ENCODE data around the gene ICAM2.

Gene ICAM2

DNA sequence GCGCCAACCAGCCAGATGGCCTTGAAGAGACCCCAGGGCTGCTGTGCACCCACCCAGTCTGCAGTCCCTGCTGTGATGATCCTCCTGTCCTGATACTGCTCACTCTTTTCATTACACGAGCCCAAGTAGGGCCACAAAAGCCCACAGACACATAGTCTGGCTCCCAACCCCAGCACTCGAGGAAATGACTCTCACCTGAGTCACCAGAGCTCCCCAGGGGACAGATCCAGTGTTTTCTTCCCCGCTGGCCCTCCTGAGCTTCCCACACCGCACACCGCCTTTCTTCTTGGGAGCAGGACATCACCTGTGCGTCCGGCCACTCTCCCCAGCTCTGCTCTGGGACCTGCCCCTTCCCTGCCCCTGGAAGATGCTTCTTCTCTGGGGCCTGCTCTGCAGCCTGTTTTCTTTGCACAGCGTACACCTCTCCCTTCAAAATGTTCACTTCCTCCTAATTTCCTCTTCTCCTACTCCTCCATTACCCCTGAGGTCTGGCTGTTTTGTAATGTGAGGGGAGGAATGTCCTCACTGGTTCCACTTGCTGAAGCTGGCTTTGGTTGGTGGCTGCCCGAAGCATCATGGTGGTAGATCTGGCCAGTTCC, 45.7 kb downstream of the ICAM2 start:
- no peak for DNase-seq (ENCODE audit: low read depth)

DNA sequence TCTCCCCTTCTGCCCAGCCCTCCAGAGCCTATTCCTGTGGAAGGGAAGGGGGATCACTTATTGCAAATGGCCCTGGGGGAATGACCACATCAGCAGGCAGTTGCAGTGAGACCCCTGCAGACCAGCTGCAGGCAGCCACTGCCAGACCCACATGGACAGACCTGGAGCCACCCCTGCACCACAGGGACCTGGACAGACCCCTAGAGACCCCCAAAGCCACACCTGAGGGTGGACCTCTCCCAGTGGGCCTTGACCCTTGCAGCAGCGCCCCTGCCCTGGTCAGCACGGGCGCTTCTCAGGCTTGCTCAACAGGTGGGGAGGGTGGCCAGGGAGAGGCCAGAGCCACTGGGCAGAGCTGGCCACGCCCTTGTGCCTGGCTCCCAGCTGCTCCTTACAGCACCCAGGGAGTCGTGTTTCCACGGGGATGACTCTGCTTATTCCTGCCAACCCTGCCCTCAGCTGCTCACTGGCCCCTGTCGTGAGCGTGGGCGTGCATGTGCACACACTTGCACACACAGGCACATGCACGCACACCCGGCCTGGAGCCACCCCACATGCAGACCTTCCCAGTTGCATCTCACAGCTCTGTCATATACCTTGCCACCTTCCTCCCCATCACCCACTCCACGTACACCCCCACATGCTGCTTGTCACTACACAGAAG, 46.4 kb downstream of the ICAM2 start:
- DNase-seq (ENCODE audit: low read depth), result no peak

DNA sequence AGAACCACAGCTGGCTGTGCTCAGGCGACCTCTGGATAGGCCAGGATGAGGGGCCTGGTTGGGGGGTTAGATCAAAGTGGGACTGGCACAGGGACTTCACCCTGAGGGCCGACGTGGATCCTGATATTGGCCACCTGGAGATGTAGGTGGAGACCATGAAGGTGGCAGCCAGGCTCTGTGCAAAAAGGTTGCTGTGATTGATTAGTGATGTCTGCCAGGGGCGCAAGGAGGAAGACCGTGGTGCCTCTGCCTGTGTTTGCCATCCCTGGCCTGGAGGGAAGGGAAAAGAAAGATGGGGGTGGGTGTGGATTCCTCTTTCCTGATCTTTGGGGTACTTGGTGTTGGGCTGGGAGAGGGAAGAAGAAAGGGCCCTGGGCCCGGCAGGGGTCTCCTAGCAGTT, 47.2 kb downstream of the ICAM2 start:
- DNase-seq (ENCODE audit: low read depth), result no peak

DNA sequence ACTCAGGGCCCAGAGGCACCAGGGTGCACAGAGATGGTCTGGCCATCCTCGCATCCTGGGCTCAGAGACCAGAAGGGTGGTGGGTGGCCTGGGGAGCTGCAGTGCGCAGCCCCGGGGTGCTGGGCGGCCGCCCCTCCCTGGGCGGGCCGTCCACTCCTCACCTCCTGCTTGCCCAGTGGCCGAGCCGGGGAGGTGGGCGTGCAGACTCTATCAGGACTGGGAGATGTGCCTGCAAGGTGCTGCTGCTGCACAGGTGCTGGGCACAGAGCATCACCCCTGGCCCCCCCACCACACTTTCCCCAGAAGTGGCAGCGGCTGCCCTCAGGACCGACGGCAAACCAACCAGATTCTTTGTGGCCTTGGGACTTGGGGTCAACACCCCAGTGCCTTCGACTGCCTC, 47.6 kb downstream of the ICAM2 start, which contains the start of gene SCN4A:
TSS of gene SCN4A (minus strand) at position 123 of the 400 bp plus-strand sequence. CDS start at position 46, 77 bp downstream.
- DNase-seq (ENCODE audit: low read depth), result no peak

DNA sequence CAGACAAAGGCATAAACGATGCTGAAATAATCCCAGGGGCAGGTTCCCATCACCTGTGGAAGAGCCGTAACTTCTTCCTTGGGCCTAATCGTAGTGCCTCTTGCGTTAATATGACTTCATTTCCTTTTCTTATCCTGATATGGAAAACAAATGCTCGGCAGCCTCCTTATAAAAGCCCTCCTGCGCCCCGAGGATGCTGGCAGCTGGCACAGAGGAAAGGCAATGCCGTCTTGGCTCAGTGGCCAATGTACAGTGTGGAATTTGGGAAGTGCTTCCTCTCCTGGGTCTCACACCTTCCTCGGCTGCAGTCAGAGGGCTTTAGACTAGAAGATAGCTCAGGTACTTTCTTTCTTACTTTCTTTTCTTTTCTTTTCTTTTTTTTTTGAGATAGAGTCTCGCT, 51.2 kb downstream of the ICAM2 start:
- no peak for DNase-seq (ENCODE audit: low read depth)

DNA sequence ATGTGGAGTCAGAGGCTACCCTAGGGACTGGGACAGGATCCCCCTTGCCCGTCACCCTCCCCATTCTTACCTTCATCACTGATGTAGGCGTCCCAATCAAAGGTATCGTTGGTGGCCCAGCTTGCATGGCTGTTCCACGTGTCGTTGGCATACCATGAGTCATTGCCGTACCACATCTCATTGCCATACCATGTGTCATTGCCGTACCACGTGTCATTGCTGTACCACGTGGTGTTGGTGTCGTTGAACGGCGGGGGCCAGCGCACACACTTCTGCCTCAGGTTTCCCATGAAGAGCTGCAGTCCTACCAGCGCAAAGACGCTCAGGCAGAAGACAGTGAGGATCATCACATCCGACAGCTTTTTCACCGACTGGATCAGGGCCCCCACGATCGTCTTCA, 52.5 kb downstream of the ICAM2 start:
- DNase-seq (ENCODE audit: low read depth), result no peak

DNA sequence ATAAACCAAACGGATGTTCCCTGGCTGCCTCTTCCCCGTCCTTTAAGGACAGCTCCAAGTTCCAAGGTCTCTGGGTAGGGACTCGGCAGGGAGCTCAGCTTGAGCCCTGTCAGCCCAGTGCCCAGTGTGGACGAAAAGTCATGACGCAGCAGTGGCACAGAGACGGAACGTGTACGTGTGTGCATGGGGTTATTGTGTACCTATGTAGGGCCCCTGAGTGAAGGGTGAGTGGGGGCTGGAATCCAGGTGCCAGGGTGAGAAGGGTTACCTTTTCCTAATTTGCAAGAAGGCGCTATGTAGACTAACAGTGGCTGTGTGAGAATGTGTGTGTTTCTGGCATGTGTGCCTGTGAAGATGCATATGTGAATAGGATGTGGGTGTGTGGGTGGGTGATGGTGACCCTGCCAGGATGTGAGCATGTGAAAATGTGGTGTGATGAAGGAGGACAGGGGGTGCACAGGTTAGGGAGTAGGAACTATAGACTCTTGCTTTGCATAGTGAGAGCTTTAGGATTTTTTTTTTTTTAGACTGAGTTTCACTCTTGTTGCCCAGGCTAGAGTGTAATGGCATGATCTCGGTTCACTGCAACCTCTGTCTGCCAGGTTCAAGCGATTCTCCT, 53.7 kb downstream of the ICAM2 start:
- DNase-seq (ENCODE audit: low read depth), result no peak

DNA sequence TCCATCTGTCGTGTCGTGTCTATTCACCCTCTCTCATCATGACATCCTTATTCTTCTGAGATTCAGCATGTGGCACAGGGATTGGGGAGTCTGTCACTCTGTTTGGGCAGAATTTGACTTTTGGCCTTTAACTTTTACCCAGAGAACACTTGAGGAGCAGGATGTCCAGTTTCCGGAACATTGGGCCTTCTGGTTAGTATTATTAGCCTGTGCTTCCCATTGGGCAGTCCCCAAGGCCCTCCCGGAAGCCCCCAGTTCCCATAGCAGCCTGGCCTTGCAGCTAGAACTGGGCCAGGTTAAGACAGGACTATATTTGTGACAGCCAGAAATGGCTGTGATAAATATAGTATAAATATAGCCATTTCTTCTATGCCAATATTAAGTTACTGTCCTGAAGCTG, 57.3 kb downstream of the ICAM2 start:
- no peak for DNase-seq (ENCODE audit: low read depth)

DNA sequence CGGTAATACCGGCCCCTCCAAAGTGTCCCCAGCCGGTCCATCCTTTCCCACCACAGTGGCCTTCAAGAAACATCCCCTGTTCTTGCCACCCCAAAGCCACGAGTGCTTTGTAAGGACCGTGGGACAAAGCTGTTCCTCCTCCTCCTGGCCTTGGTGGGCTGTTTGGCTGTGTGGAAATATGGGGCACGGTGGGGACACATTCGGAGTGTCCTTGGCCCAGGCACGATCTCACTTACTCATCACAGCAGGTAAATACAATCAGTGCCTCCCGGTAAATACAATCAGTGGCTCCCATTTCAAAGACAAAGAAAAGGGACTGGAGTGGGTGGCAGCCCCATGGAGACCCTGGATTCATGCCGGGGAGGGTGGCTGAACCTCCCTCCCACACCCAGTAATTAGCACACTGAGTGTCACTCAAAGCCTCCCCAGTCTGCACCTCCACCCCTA, 58.1 kb downstream of the ICAM2 start:
- DNase-seq (ENCODE audit: low read depth), result no peak

DNA sequence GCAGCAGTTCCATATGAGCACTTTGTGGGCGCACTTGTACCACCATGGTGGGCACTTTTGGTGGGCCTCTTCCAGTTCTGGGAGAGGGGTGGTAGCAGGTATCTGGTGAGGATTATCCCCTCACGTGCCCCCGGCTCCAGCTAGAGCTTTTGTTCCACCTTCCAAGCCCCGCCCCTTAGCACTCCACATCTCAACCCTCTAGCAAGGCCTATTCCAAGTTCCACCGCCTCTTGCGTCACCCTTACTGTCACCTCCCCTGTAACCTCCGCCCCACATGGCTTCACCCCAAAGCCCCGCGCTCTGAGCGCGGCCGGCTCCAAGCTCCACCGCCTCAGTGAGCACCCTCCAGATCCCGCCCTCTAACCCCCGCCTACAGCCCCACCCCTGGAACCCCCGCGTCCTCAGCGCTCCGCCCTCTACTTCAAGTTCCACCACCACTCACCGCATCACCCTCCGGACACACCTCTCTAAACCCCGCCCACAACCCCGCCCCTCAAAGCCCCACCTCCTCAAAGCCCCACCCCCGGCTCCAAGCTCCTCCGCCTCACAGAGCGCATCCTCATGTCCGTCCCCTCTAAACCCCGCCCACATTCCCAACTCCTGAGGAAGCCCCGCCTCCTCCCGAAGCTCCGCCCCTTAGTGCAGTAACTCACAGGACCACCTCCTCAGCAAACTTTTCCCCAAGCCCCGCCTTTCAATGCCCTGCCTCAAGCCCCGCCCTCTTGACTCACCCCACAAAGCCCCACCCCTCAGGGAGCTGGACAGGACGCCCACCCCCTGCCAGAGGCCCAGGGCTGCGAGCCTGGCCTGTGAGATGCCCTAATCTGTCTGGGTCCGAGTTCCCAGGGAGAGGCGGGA, 58.8 kb downstream of the ICAM2 start:
- no peak for DNase-seq (ENCODE audit: low read depth)

DNA sequence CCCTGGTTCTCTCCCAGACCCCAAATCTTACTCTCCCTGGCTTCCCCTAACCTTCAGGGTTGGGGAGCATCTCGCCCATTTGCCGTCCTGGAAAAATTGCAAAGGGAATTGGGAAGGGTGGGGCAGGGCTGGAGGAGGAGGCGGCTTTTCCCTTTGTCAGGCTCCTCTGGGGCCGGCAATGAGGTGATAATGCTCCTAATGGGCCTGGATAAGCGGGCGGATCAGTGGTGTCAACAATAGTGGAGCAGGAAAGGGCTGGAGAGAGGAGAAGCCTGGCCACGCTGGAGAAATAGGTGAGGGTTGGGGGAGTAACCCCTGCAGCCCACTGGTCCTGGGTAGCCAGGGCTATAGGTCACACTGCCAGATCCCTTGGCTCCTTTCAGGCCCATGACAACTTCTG, 60.0 kb downstream of the ICAM2 start:
- DNase-seq (ENCODE audit: low read depth), result no peak

DNA sequence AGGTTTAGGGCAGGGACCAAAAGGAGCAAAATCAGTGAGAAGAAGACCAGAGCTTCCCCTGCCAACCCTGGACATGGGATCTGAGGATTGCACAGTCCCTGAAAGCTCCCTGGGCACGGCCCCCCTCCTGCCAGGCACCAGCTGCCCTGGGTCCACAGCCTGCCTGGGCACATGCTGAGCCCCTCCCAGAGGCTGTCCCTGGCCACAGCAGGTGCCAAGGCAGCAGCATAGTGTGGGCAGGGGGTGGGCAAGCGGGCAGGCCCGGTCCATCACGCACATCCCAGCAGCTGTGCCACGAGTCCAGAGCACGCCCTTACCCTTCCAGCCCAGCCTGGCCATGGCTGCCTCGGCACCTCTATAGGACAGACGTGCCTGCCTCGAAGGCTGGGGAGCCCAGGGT, 60.4 kb downstream of the ICAM2 start:
- DNase-seq (ENCODE audit: low read depth), result no peak

DNA sequence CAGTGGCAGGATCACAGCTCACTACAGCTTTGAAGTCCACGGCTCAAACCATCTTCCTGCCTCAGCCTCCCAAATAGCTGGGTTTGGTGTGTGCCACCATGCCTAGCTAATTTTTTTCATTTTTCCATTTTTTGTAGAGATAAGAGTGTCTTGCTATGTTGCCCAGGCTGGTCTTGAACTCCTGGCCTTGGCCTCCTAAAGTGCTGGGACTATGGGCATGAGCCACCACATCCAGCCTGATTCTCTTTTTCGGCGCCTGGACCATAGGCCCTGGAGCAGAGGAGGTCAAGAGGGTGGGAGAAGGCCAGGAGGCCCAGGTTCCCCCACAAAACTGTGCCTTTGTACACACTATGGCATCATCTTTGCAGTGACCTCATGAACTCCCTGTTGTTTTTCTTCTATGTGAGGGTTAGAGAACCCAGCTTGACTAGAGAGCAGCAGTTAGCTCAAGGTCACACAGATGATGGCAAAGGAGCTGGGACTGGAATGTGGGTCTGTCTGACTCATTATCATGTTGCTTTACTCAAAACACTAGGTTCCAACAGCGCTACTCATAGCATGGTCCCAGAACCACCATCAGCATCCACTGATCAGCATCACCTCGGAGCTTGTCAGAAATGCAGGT, 64.0 kb downstream of the ICAM2 start:
- DNase-seq (ENCODE audit: low read depth), result no peak

DNA sequence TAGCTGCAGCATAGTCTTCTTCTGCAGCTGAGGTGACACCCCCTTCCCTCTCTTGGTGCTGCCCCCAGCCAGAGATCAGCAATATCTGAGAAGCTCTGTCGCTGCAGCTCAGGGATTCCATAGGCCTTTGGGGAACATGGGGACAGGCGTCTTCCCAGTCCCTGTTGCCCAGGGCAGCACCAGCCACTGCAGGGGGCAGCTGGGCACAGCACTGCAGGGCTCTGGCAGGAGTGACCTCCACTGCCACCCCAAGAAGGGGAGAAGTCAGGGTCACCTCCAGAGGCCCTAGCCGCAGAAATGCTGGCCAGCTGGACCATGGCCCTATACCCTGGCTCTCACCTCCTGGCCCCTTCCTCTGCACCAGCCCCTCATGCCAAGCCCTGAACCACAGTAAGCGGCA, 64.6 kb downstream of the ICAM2 start:
- DNase-seq (ENCODE audit: low read depth), result no peak

DNA sequence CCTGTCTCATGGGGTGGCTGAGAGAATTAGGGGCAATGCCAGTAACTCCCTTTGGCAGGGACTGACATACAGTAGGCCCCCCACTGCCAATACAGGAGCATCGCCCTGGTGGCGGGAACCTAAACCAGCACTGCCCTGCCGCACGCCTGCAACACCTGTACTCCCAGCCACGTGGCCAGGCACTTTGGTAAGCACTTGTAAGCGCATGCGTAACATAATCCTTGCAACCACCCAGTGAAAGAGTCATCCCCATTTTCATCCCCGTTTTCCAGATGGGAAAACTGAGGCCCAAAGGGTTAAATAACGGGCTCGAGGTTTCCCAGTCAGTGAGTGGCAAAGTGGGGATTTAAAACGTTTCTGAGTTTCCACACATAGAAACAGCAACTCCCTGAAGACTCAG, 65.2 kb downstream of the ICAM2 start:
- DNase-seq (ENCODE audit: low read depth), result no peak

DNA sequence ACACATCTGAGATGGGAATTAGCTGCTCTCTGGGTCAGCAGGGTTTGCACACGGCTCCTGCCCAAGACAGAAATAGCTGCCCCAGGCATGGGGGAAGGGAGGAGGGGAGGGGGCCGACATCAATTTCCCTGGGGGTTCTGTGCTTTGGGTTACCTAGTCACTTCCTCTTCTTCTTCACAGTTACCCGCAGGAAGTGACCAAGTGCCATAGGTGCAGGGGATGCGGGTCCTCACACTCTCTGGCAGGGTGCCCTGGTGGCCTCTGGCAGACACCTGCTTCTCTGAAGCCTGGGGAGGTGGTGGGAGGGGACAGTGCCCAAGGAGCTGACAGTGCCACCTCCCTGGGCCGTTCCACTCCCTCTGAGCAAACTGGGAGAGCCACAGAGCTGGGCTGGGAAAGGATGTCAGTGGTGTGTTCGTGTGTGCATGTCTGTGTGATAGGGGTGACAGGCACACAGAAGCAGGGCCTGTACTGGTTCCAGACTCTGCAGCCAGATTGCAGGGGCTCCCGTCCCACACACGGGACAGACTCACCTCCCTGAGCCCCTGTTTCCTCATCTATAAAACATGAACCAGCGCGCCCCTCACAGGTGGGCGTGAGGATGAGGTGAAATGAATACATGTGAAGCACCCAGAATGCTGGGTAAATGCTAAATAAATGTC, 65.9 kb downstream of the ICAM2 start:
- DNase-seq (ENCODE audit: low read depth), result no peak
